ENCODE data around the gene DCP1B. TPM values are rescaled to one million over a fixed set of nuclear protein-coding genes. Genes with fewer than 3 reads are reported as not detected.

Gene DCP1B
- polyA plus RNA-seq, 4 donors = 25.8 to 33.4 (median 29.5) TPM

GRCh38 chr12:2018391-2018790 lies 14.1 kb upstream of the DCP1B start:
- peak in 2 of 4 donors; percentile 16 to 49 for DNase-seq (ENCODE audit: low read depth in 4 of 4, low spot score in 3 of 4)

DNA sequence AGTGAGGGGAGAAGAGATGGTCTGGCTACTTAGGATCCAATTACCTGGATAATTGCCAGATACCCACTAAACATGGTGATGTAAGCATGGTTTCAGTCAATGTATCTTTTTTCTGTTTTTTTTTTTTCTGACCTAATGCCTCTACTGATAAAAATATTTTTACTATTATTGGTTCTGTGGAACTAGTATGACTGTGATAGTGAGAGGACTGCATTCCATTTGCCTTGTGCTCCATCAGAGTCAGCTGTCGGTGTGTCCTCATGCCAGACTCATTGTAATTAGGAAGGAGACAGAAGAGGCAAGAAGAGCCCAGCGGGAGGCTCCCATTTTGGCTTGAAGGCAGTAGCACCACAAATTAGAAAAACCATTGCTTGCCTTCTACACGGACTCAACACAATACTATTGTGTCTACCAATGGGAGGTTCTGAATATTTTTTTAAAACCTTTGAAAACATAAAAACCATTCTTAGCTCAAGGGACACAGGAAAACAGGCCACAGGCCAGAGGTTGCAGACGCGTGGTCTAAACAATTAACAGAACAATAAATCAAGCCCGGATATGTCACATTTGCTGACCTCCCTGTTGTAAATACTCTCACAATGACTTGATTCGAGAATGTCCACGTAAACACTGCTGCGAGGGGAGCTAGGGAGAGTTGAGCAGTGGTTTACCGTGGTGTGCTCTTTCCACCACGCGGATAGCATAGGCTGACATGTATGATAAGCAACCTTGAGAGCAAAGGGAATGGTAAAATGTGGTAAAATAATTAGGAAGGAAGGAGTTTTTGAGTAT lies 13.5 kb upstream of the DCP1B start:
- DNase-seq (ENCODE audit: low read depth in 4 of 4, low spot score in 3 of 4) = peak in 1 of 4 donors; percentile 32

GRCh38 chr12:2016862-2017545 lies 12.7 kb upstream of the DCP1B start:
- no peak for DNase-seq (ENCODE audit: low read depth in 4 of 4, low spot score in 3 of 4)

DNA sequence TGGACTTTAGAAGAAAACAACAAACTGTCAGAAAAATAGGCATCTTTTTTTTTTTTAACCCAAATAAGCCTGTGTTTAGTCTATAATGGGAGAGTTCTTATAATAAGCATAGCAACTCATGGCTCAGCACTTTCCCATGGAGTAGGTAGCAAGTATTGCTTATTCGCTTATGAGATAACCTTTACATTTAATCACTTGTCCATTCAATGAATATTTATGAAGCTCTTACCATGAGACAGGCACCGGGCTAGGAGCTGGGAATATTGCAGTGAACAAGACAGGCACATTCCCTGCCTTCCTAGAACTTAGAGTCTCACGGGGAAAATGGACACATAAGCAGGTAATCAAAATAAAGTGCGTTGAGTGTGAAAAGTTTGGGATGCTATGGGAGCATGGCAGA lies 10.0 kb upstream of the DCP1B start:
- no peak for DNase-seq (ENCODE audit: low read depth in 4 of 4, low spot score in 3 of 4)

DNA sequence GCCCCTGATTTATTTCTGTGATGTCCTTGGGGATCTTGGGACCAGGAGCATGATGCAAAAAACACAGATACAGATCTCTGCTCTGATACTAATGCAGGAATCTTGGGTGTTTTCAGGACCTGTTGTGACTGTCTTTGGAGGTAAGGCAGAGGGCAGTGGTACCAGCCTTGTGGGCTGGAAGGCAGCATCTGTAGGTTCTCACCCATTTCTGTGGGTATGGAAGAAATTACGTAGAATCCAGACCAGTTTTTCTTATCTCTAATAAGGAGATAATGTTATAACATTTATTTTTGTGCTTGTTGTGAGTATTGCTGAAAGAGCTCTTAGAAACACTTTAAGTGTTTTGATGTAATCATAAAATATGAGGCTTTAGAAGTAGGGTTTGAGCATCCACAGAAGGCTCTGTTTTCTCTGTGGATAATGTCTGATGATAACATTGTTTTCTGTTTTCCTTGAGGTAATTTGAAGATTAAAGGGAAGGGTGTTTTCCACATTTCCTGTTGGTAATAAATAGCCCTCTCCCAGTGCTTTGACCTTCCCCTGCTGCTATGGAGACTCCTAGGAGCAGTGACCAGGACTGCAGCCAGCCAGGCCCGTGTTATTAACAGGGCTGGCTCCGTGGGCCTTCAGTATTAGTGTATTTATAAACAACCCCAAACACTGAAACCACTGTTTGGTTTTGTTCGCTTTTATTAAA lies 9.4 kb upstream of the DCP1B start:
- DNase-seq (ENCODE audit: low read depth in 4 of 4, low spot score in 3 of 4) = peak in 1 of 4 donors; percentile 25

DNA sequence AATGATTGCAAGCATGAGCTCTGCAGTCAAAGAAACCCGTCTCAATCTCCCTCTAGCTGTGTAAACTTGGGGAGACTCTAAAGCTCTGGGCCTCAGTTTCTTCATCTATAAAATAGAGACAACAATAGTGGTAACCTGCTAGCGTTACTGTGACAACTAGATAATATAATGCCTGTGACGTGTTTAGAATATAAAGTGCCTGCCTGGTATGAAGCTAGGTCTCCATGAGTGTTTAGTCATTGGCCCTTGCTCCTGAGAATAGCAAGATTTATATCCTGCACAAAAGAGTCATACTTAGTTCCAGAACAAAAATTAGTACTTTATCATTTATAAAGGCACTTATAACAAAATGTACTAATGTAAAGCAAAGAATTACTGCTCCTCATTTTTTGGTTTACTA lies 8.8 kb upstream of the DCP1B start:
- no peak for DNase-seq (ENCODE audit: low read depth in 4 of 4, low spot score in 3 of 4)

DNA sequence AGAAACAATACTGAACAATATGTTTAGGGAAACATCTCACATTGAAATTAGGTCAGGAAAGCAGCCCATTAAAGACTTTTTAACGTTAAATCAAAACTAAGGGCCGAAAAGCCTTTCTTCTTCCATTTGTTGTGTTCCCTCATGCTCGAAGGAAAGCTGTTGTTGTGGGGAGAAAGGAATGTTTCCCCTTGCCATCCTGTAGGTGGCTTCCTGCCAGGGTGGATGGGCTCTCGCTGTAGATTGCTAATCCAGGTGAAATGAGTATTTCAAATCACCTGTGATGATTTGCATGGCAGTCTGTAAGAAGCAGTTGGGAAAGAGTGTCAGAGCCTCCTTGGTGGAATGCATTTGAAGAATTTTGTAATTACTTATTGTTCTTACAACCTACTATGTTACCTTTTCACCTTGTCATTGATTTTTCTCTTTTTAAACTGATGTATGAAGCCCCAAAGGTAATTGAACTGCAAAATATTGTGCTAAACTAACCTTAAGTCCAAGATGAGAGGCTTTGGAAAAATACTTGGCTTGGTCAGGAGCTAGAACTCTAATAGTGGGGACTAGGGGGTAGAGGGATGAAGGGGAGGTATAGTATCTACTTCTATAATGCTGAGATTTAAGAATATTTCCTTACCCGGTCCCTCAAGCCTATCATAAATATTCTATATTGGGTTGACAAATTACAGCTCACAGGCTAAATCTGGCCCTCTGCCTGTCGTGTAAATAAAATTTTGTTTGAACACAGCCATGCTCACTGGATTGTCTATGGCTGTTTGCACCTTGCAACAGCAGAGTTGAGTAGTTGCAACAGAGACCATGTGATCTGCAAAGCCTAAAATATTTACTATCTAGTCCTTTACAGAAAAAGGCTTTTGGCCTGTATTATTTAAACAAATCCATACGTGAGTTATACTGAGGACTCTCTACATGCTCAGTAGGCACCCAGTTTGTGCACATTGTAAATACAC lies 7.7 kb upstream of the DCP1B start:
- no peak for DNase-seq (ENCODE audit: low read depth in 4 of 4, low spot score in 3 of 4)

DNA sequence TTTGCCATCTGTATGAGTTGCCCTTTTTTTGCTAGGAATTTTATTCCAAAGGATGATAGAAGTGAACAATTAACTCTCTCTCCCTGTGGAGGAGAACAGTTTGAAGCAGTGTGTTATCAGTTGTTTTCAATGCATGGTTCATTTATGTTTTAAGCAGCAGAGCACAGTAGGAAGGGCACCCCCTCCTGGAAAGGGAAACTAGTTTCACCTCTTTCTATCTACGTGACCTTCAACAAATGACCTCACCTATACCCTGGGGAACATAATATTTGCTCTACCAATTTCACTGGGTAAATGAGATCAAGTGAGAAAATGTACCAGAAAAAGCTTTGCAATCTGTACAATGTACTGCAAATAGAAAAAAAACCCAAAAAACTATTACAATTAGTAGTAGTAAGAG lies 5.4 kb upstream of the DCP1B start:
- no peak for DNase-seq (ENCODE audit: low read depth in 4 of 4, low spot score in 3 of 4)

- DNase-seq (ENCODE audit: low read depth in 4 of 4, low spot score in 3 of 4) = no peak
Measured at GRCh38 chr12:2008677-2009076, 4.4 kb upstream of the DCP1B start.

- no peak for DNase-seq (ENCODE audit: low read depth in 4 of 4, low spot score in 3 of 4)
Measured at GRCh38 chr12:2003676-2004112, 563 bp downstream of the DCP1B start.

- no peak for DNase-seq (ENCODE audit: low read depth in 4 of 4, low spot score in 3 of 4)
Measured at GRCh38 chr12:1995205-1995896, 8.9 kb downstream of the DCP1B start.

DNA sequence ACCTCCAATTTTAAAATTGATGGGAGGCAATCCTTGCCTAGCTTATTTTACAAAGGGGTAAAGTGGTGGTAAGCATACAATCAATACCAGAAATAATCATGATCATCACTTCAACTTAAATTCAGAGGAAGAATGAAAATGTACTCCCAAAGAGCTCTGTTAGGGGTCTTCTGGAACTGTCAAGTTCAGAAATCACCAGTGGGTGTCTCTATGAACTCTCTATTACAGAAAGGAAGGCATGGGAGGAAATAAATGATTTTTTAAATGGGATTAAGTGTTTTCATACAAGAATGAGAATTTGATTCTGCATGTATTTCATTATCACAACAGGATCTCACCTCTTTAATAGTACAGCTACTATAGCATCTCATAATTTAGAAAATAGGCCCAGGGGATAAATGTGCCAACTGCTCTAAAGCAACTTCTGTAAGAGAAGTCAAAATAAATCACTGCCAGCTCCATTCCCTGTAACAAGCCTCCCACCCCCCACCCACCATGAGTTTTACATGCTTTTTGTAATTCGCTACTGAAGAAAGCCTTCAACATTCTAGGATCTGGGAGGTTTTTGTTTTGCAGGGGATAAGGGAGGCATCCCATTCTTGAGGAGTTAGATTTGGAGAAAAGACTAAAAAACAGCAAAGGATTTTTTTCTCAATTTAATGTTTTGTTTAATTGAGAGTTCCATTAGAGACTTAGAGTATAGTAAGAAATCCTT lies 9.7 kb downstream of the DCP1B start:
- no peak for DNase-seq (ENCODE audit: low read depth in 4 of 4, low spot score in 3 of 4)

- no peak for DNase-seq (ENCODE audit: low read depth in 4 of 4, low spot score in 3 of 4)
Measured at GRCh38 chr12:1993871-1994371, 10.3 kb downstream of the DCP1B start.

GRCh38 chr12:1993341-1993740 lies 10.9 kb downstream of the DCP1B start:
- DNase-seq (ENCODE audit: low read depth in 4 of 4, low spot score in 3 of 4) = no peak

DNA sequence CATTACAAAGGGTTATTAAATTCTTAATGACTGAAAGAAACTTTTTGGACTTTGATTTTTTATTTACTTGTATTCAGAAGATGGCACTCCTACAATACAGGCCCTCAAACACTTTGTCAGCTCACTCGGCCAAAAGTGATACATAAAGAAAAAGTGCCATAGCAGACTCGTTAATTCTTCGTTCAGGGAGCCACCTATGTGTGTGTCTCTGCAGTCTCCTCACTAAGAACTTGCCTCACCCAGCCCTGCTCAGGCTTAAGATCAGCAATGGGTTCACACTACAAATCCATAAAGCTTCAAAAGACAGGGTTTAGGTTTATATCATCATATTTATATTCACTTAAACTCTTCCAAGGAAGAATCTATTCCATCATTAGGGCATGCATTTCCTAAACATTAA lies 11.5 kb downstream of the DCP1B start:
- DNase-seq (ENCODE audit: low read depth in 4 of 4, low spot score in 3 of 4) = no peak

DNA sequence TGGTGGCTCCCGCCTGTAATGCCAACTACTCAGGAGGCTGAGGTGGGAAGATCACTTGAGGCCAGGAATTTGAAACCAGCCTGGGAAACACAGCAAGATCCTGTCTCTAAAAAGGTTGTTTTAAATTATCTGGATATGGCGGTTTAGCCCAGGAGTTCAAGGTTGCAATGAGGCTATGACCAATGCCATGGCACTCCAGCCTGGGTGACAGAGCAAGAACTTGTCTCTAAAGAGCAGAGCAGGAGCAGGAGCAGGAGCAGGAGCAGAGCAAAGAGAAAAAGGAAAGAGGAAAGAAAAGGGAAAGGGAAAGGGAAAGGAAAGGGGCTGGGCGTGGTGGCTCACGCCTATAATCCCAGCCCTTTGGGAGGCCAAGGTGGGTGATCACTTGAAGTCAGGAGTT lies 15.1 kb downstream of the DCP1B start:
- no peak for DNase-seq (ENCODE audit: low read depth in 4 of 4, low spot score in 3 of 4)

- DNase-seq (ENCODE audit: low read depth in 4 of 4, low spot score in 3 of 4) = no peak
Measured at GRCh38 chr12:1984759-1985158, 19.5 kb downstream of the DCP1B start.

DNA sequence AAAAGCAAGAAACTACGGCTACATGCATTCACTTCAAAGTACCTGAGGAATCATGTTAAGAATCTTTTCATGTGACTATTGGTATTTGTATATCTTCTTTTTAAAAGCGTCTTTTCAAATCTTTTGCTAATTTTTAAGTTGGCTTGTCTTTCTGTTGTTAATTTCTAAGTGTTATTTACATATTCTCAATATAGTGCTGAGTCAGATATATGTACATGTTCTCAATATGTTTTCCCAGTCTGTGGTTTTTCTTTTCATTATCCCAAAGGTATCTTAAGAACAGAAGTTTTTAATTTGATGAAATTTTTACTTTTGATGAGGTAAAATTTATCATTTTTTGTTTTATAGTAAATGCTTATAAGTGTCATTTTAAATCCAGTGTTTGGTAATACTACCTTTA lies 24.0 kb downstream of the DCP1B start:
- DNase-seq (ENCODE audit: low read depth in 4 of 4, low spot score in 3 of 4) = no peak
